PC-9 (cell line): ENCODE measurements around the gene UBE2R2. TPM values are rescaled to one million over a fixed set of nuclear protein-coding genes. Genes with fewer than 3 reads are reported as not detected.

Source experiments
- BruUV-seq: library from RNA; stranded (reverse); fragments of 400-500 nt; replicated peaks from 2 replicates; lab custom pipeline; 2021; lab: Mats Ljungman, UMichigan
- CTCF ChIA-PET: fragments of 300-600 bp; sonication (Branson Sonifier 250); formaldehyde crosslinking; loops from one replicate; lab custom pipeline; 2022; ENCODE audit warnings: antibody characterized with exemption; lab: Charles Lee
- POLR2A ChIA-PET: fragments of 300-600 bp; sonication (Branson Sonifier 250); formaldehyde crosslinking; loops from one replicate; lab custom pipeline; 2022; ENCODE audit warnings: antibody characterized with exemption; ENCODE audit not compliant: unreplicated experiment; lab: Charles Lee
- DNase-seq, 2 experiments: peaks; one replicate each; pipeline versions ENCODE4 v3.0.0 to v3.0.0-alpha.2; 2015 to 2022; ENCODE audit warnings: mixed read lengths in 1 of 2
- H2AFZ ChIP-seq: fragments of 200-600 bp; sonication (generic); 2 replicates; pipeline ENCODE4 v1.8.1; 2017; ENCODE audit warnings: antibody characterized with exemption
- H3F3A ChIP-seq: fragments of 200-600 bp; sonication (generic); 2 replicates; pipeline ENCODE4 v1.8.1; 2017; ENCODE audit warnings: antibody characterized with exemption, mild to moderate bottlenecking, low read depth; ENCODE audit not compliant: insufficient read depth
- H3K27ac ChIP-seq: fragments of 200-600 bp; sonication (generic); 2 replicates; pipeline ENCODE4 v1.6.1; 2016; ENCODE audit warnings: mixed run types
- H3K27me3 ChIP-seq: fragments of 200-600 bp; sonication (generic); 2 replicates; pipeline ENCODE4 v1.6.1; 2016; ENCODE audit warnings: low read depth, mixed run types; ENCODE audit not compliant: insufficient read depth
- H3K36me3 ChIP-seq: fragments of 200-600 bp; sonication (generic); 2 replicates; pipeline ENCODE4 v1.6.1; 2016; ENCODE audit warnings: low read depth, mixed run types
- H3K4me1 ChIP-seq: fragments of 200-600 bp; sonication (generic); replicated peaks from 2 replicates; pipeline ENCODE4 v1.6.1; 2016; ENCODE audit warnings: mixed run types; ENCODE audit not compliant: insufficient read depth
- H3K4me2 ChIP-seq: fragments of 200-600 bp; sonication (generic); 2 replicates; pipeline ENCODE4 v1.6.1; 2017; ENCODE audit warnings: mixed run types
- H3K4me3 ChIP-seq: fragments of 200-600 bp; sonication (generic); 2 replicates; pipeline ENCODE4 v1.6.1; 2016; ENCODE audit warnings: mixed run types
- H3K79me2 ChIP-seq: fragments of 200-600 bp; sonication (generic); 2 replicates; pipeline ENCODE4 v1.6.1; 2017; ENCODE audit warnings: low read depth, mixed run types
- H3K9me2 ChIP-seq: fragments of 200-600 bp; sonication (generic); 2 replicates; pipeline ENCODE4 v1.8.1; 2017; ENCODE audit warnings: mild to moderate bottlenecking; ENCODE audit not compliant: insufficient read depth
- H3K9me3 ChIP-seq: fragments of 200-600 bp; sonication (generic); 2 replicates; pipeline ENCODE4 v1.8.1; 2016; ENCODE audit warnings: low read depth; ENCODE audit not compliant: insufficient read depth
- H4K20me1 ChIP-seq: fragments of 200-600 bp; sonication (generic); 2 replicates; pipeline ENCODE4 v1.8.1; 2017; ENCODE audit not compliant: insufficient read depth
- EZH2 ChIP-seq: fragments of 200-600 bp; sonication (generic); IDR thresholded peaks from 2 replicates; pipeline ENCODE4 v1.8.0; 2017; ENCODE audit warnings: antibody characterized with exemption, low read depth
- intact Hi-C: fragments of 100-400 bp; cut with micrococcal nuclease; formaldehyde crosslinking; loops from one replicate; pipeline ENCODE4 v1.10.0; 2022; ENCODE audit not compliant: unreplicated experiment
- total RNA-seq: library from RNA; stranded (reverse); gene quantifications from 2 replicates; pipeline ENCODE4 v1.2.3, GENCODE V29; 2021
- TF ChIP-seq, protein P1 (sequence below): fragments of 200-600 bp; sonication (generic); conservative IDR thresholded peaks from 2 replicates; pipeline ENCODE4 v1.6.1; 2017; ENCODE audit warnings: mixed run types, antibody characterized with exemption, mild to moderate bottlenecking, moderate library complexity

UBE2R2 gene
- total RNA-seq, 1 experiment from 2014 or later: 38.9 TPM

DNA sequence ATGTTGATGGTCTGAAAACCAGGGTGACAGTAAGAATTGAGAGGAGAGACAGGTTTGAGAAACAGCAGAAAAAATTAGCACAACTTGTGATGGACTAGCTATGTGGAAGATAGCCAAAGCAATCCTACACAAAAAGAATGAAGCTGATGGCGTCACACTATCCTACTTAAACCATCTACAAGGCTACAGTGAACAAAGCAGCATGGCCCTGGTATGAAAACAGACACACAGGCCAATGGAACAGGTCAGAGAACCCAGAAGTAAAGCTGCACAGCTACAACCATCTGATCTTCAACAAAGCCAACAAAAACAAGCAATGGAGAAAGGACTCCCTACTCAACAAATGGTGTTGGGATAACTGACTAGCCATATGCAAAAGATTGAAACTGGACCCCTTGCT, 7.5 kb upstream of the UBE2R2 start:
- H3K36me3 ChIP-seq: no peaks in the 10 kb centered on the region
- no peaks in the 10 kb centered on the region for H3K9me3 ChIP-seq
- no peaks in the 10 kb centered on the region for H3K79me2 ChIP-seq
- H3K9me2 ChIP-seq: no peaks in the 10 kb centered on the region
- intact Hi-C loops: no loop called here
- no peaks in the 10 kb centered on the region for H4K20me1 ChIP-seq
- H2AFZ ChIP-seq: no peak overlapping the region
- no peaks in the 10 kb centered on the region for H3K27me3 ChIP-seq
- POLR2A ChIA-PET: no interaction called here
- H3K27ac ChIP-seq: no peak overlapping the region
- no TSS peak for BruUV-seq
- no peak overlapping the region for H3K4me2 ChIP-seq
- peaks cover 19% of the 10 kb centered on the region for H3K4me1 ChIP-seq
- CTCF ChIA-PET: no interaction called here
- H3K4me3 ChIP-seq: no peak overlapping the region
- peaks cover 7% of the 10 kb centered on the region for H3F3A ChIP-seq
- TF ChIP-seq, protein P1, sequence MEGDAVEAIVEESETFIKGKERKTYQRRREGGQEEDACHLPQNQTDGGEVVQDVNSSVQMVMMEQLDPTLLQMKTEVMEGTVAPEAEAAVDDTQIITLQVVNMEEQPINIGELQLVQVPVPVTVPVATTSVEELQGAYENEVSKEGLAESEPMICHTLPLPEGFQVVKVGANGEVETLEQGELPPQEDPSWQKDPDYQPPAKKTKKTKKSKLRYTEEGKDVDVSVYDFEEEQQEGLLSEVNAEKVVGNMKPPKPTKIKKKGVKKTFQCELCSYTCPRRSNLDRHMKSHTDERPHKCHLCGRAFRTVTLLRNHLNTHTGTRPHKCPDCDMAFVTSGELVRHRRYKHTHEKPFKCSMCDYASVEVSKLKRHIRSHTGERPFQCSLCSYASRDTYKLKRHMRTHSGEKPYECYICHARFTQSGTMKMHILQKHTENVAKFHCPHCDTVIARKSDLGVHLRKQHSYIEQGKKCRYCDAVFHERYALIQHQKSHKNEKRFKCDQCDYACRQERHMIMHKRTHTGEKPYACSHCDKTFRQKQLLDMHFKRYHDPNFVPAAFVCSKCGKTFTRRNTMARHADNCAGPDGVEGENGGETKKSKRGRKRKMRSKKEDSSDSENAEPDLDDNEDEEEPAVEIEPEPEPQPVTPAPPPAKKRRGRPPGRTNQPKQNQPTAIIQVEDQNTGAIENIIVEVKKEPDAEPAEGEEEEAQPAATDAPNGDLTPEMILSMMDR: no peak
- no peak for TF ChIP-seq EZH2
- DNase-seq: no peak

DNA sequence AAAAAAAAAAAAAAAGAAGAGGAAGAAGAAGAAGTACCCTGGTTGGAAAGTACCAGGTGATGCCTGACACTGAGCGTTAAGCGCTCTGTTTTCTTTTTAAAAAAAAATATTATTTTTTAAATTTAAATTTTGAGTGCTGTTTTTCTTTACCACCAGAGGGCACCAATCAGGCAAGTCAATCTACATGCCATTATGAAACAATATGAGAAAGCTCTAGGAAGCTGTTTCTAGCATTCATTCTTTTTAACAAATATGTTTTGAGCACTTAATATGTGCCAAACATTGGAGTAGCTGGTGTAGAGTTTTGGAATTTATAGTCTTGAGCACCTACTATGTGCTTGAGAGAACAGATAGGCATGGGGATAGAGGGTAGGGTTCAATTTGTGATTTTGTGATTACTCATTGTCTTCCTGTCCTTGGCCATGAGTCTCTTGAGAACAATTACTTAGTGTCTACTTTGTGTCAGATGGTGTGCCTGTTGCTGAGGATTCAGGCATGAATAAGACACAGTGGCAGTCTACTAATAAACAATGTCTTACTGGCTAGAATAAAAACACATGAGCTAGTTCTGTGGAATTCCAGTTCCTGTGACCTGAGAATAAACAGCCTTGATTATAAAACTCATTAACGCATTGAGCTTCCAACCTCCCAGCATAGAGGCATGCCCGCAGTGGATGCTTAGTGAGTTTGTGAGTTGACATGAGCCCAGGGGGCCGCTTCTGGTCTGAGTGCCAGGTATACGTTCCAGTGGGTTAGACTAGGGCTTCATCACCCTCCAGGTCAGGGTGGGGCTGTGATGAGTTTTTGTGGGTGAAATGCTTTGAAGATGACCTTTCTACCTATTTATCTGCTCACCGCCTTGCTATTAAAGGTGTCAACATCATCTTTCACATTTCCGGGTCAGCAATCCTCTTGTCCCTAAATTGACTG, 3.0 kb upstream of the UBE2R2 start:
- Histone ChIP-seq H3K36me3 (no peaks in the 10 kb centered on the region), H3K27me3 (no peaks in the 10 kb centered on the region), H3K27ac (peak overlapping the region; percentile 96), H3K4me3 (no peak overlapping the region), H3K4me2 (no peak overlapping the region; the same call in 1 of the 2 replicates), H3K79me2 (peaks cover 21% of the 10 kb centered on the region), H3K9me2 (no peaks in the 10 kb centered on the region), H4K20me1 (no peaks in the 10 kb centered on the region; the same call in 1 of the 2 replicates), H2AFZ (no peak overlapping the region), H3K4me1 (peaks cover 27% of the 10 kb centered on the region), H3F3A (peaks cover 23% of the 10 kb centered on the region), H3K9me3 (no peaks in the 10 kb centered on the region)
- ChIA-PET CTCF (interaction anchor here (0.6 to 1.0 kb wide), 5 partner anchors 35 to 454 kb away, joined by 3 to 6 read pairs (median 3); no protein-coding TSS in a partner anchor), POLR2A (interaction anchor here (0.6 kb wide), 1 partner anchor 213 kb away, joined by 5 read pairs; no protein-coding TSS in a partner anchor)
- TF ChIP-seq, protein P1: peak; percentile 68
- TF ChIP-seq EZH2: no peak
- BruUV-seq: no TSS peak
- intact Hi-C loops: loop anchor here (10.0 kb wide), 1 partner anchor 579 kb away; no protein-coding TSS in a partner anchor
- DNase-seq: peak in 1 of 2 experiments; percentile 43

DNA sequence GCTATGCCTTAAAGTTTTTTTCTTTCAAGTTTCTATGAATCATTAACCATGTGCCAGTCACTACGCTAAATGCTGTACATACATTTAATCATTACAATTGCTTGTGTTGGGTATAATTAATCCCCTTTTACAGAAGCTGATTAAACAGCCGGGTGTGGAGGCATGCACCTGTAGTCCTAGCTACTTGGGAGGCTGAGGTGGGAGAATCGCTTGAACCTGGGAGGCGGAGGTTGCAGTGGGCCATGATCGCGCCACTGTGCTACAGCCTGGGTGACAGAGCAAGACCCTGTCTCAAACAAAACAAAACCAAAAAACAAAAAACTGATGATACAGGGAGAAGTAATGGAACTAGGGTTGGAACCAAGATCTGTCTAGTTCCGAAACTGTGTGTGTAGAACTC, 1.2 kb upstream of the UBE2R2 start:
- intact Hi-C loops: loop anchor here (1.0 to 10.0 kb wide), 4 partner anchors 36 to 581 kb away; no protein-coding TSS in a partner anchor
- no peaks in the 10 kb centered on the region for H3K27me3 ChIP-seq
- H3K79me2 ChIP-seq: peaks cover 40% of the 10 kb centered on the region
- H3K36me3 ChIP-seq: no peaks in the 10 kb centered on the region
- H3K4me1 ChIP-seq: peaks cover 39% of the 10 kb centered on the region
- H2AFZ ChIP-seq: no peak overlapping the region; the same call in 1 of the 2 replicates
- peaks cover 12% of the 10 kb centered on the region; the same call in 1 of the 2 replicates for H4K20me1 ChIP-seq
- CTCF ChIA-PET: no interaction called here
- peak overlapping the region; percentile 75 for H3K4me2 ChIP-seq
- H3K9me3 ChIP-seq: no peaks in the 10 kb centered on the region
- H3K27ac ChIP-seq: peak overlapping the region; percentile 96
- POLR2A ChIA-PET: no interaction called here
- H3F3A ChIP-seq: peaks cover 29% of the 10 kb centered on the region
- peak overlapping the region; percentile 62; the same call in 1 of the 2 replicates for H3K4me3 ChIP-seq
- no peak for TF ChIP-seq EZH2
- TF ChIP-seq, protein P1: no peak
- no TSS peak for BruUV-seq
- no peak for DNase-seq
- no peaks in the 10 kb centered on the region for H3K9me2 ChIP-seq
